Smooth muscle cell (in vitro differentiated cells): ENCODE results near the gene IPCEF1. TPM values are rescaled to one million over a fixed set of nuclear protein-coding genes. Genes with fewer than 3 reads are reported as not detected.

Experiments used
- DNase-seq: peaks from one replicate; lab custom pipeline; 2025; ENCODE audit not compliant: unreplicated experiment; lab: John Stamatoyannopoulos, UW
- H2AFZ ChIP-seq: fragments of 200-600 bp; sonication (generic); 2 replicates; pipeline ENCODE4 v1.6.0; 2016; ENCODE audit warnings: antibody characterized with exemption, low read depth, mild to moderate bottlenecking
- H3F3A ChIP-seq: fragments of 200-600 bp; sonication (generic); 2 replicates; pipeline ENCODE4 v1.6.0; 2017; ENCODE audit warnings: antibody characterized with exemption, low read depth
- H3K27ac ChIP-seq: fragments of 200-600 bp; sonication (generic); 2 replicates; pipeline ENCODE4 v1.5.1; 2016; ENCODE audit warnings: low read depth, mild to moderate bottlenecking
- H3K27me3 ChIP-seq: fragments of 200-600 bp; sonication (generic); 2 replicates; pipeline ENCODE4 v1.6.1; 2016; ENCODE audit warnings: low read depth, mild to moderate bottlenecking
- H3K36me3 ChIP-seq: fragments of 200-600 bp; sonication (generic); 2 replicates; pipeline ENCODE4 v1.5.1; 2016; ENCODE audit warnings: low read depth
- H3K4me1 ChIP-seq: fragments of 200-600 bp; sonication (generic); 2 replicates; pipeline ENCODE4 v1.5.1; 2016; ENCODE audit warnings: low read depth
- H3K4me2 ChIP-seq: fragments of 200-600 bp; sonication (generic); 2 replicates; pipeline ENCODE4 v1.6.0; 2016; ENCODE audit warnings: mild to moderate bottlenecking
- H3K4me3 ChIP-seq: fragments of 200-600 bp; sonication (generic); 2 replicates; pipeline ENCODE4 v1.5.1; 2016; ENCODE audit warnings: mild to moderate bottlenecking
- H3K79me2 ChIP-seq: fragments of 200-600 bp; sonication (generic); 2 replicates; pipeline ENCODE4 v1.6.0; 2016; ENCODE audit warnings: low read depth, mild to moderate bottlenecking
- H3K9ac ChIP-seq: fragments of 200-600 bp; sonication (generic); 2 replicates; pipeline ENCODE4 v1.6.0; 2016; ENCODE audit warnings: low read depth
- H3K9me3 ChIP-seq: fragments of 200-600 bp; sonication (generic); replicated peaks from 2 replicates; pipeline ENCODE4 v1.5.1; 2016; ENCODE audit warnings: low read depth
- H4K20me1 ChIP-seq: fragments of 200-600 bp; sonication (generic); 2 replicates; pipeline ENCODE4 v1.6.0; 2016; ENCODE audit warnings: low read depth
- CTCF ChIP-seq: fragments of 200-600 bp; sonication (generic); IDR thresholded peaks from 2 replicates; pipeline ENCODE4 v1.5.1; 2017; ENCODE audit warnings: borderline replicate concordance, mild to moderate bottlenecking, antibody characterized with exemption; ENCODE audit not compliant: insufficient read depth, poor library complexity, severe bottlenecking
- WGBS: methylation state at CpG from one replicate; pipeline ENCODE4 v1.1.7; 2016; ENCODE audit warnings: low lambda C conversion rate; 5-methylcytosine and 5-hydroxymethylcytosine counted together
- polyA plus RNA-seq: library from polyadenylated mRNA; unstranded; fragments of >200 nt; fragmentation: Nextera tagmentation; extraction: Ambion mirVana; gene quantifications from 2 replicates; pipeline ENCODE4 v1.2.1, GENCODE V29; 2016
- total RNA-seq: library from RNA; depleted of rRNA; stranded (reverse); fragments of >200 nt; gene quantifications from 2 replicates; pipeline ENCODE4 v1.2.3, GENCODE V29; 2014

The IPCEF1 gene
- total and polyA plus RNA-seq, 2 experiments from 2014 or later = 0.04 TPM; not detected in 1

GRCh38 chr6:154156135-154156896, 200.3 kb downstream of the IPCEF1 start:
- no peaks in the 10 kb centered on the region for H3K9me3 ChIP-seq
- H3F3A ChIP-seq = no peaks in the 10 kb centered on the region
- no peaks in the 10 kb centered on the region for H3K79me2 ChIP-seq
- no peak overlapping the region for H3K4me3 ChIP-seq
- peaks cover 5% of the 10 kb centered on the region for H3K4me1 ChIP-seq
- H4K20me1 ChIP-seq = no peaks in the 10 kb centered on the region
- no peak overlapping the region for H2AFZ ChIP-seq
- no peaks in the 10 kb centered on the region for H3K36me3 ChIP-seq
- no peak overlapping the region for H3K27ac ChIP-seq
- peak; percentile 38 for TF ChIP-seq CTCF
- H3K27me3 ChIP-seq = no peaks in the 10 kb centered on the region
- no peak for DNase-seq
- WGBS = 71% methylated on average over 11 of the region's 11 CpGs
- no peak overlapping the region for H3K4me2 ChIP-seq
- no peak overlapping the region for H3K9ac ChIP-seq

GRCh38 chr6:154154389-154154967, 202.1 kb downstream of the IPCEF1 start:
- peak; percentile 89 for TF ChIP-seq CTCF
- Histone ChIP-seq H3K9me3 (no peaks in the 10 kb centered on the region), H4K20me1 (no peaks in the 10 kb centered on the region), H3K4me1 (peaks cover 5% of the 10 kb centered on the region), H3K9ac (no peak overlapping the region), H3K36me3 (no peaks in the 10 kb centered on the region), H2AFZ (no peak overlapping the region), H3K27ac (no peak overlapping the region), H3K79me2 (no peaks in the 10 kb centered on the region), H3K4me2 (no peak overlapping the region), H3F3A (no peaks in the 10 kb centered on the region), H3K4me3 (no peak overlapping the region), H3K27me3 (no peaks in the 10 kb centered on the region)
- no peak for DNase-seq
- WGBS = 43% methylated on average over 6 of the region's 6 CpGs

GRCh38 chr6:154143753-154144152, 212.8 kb downstream of the IPCEF1 start:
- Histone ChIP-seq H3K4me3 (no peak overlapping the region), H3K27ac (no peak overlapping the region), H3K9ac (no peak overlapping the region), H3K4me1 (no peaks in the 10 kb centered on the region), H2AFZ (no peak overlapping the region), H3F3A (no peaks in the 10 kb centered on the region), H3K4me2 (no peak overlapping the region), H3K27me3 (no peaks in the 10 kb centered on the region), H3K36me3 (no peaks in the 10 kb centered on the region), H4K20me1 (no peaks in the 10 kb centered on the region), H3K79me2 (no peaks in the 10 kb centered on the region), H3K9me3 (no peaks in the 10 kb centered on the region)
- 68% methylated on average over 1 of the region's 1 CpG for WGBS
- no peak for DNase-seq
- no peak for TF ChIP-seq CTCF
